Measurements from ENCODE around the gene HELZ. TPM values are rescaled to one million over a fixed set of nuclear protein-coding genes. Genes with fewer than 3 reads are reported as not detected.
"Not testable (repeated sequence)": the region's sequence is repeated elsewhere in the genome, so short reads cannot be mapped to it uniquely, and the experiment has no call there.

HELZ gene
- total RNA-seq, 4 donors from 2014 or later: 24.4 to 42.4 (median 26.3) TPM

DNA sequence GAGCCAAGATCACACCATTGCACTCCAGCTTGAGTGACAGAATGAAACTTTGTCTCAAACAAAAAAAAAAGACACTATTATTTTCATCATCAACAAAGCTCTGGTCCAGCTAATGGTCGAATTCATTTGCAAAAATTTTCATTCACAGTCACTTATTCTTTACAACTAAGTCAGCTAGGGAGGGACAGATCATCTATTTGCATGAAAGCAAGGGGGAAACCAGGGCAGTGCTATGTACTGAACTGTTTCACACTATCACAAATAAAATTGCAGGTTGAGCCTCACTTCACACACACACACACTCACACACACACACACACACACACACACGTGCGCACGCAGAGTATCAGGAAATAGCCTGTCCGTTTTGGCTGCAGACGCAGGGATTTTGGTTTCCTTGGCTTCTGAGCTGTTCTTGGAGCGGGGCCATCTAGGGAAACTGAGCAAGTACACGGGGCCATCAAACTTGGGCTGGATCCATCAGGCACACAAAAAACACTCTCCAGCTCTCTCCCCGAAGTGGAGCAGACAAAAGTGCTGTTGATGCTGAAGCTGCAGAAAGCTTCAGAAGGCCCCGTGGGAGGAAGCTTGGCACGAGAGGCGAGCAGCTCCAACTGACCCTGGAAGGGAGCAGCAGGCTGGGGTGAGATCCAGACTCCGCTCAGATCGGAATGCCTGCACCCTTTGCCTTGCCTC, 44.3 kb upstream of the HELZ start:
- 14 to 18% methylated on average over 14 of the region's 14 CpGs for WGBS, 2 donors
- intact Hi-C loops (cut with DNase I; ENCODE audit: low total_unique reads): no loop called here
- no peak for TF ChIP-seq POLR2A (IDR thresholded peaks at IDR 0.05)
- TF ChIP-seq, protein P1, sequence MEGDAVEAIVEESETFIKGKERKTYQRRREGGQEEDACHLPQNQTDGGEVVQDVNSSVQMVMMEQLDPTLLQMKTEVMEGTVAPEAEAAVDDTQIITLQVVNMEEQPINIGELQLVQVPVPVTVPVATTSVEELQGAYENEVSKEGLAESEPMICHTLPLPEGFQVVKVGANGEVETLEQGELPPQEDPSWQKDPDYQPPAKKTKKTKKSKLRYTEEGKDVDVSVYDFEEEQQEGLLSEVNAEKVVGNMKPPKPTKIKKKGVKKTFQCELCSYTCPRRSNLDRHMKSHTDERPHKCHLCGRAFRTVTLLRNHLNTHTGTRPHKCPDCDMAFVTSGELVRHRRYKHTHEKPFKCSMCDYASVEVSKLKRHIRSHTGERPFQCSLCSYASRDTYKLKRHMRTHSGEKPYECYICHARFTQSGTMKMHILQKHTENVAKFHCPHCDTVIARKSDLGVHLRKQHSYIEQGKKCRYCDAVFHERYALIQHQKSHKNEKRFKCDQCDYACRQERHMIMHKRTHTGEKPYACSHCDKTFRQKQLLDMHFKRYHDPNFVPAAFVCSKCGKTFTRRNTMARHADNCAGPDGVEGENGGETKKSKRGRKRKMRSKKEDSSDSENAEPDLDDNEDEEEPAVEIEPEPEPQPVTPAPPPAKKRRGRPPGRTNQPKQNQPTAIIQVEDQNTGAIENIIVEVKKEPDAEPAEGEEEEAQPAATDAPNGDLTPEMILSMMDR (IDR thresholded peaks at IDR 0.05): no peak
- H3K4me3 ChIP-seq (ENCODE audit: low read depth, poor library complexity, severe bottlenecking): no peak overlapping the region
- peak; percentile 38 to 86 for DNase-seq (ENCODE audit: low spot score in 2 of 2)

DNA sequence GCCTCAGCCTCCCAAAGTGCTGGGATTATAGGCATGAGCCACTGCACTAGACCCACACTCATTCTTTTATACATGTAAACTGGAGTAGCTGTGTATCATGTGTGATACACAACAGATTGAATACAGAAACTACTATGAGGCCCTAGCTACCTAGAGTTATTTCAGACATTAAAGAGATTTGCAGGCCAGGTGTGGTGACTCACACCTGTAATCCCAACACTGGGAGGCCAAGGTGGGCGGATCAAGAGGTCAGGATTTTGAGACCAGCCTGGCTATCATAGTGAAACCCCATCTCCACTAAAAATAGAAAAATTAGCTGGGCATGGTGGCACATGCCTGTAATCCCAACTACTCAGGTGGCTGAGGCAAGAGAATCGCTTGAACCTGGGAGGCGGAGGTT, 41.8 kb upstream of the HELZ start:
- H3K4me3 ChIP-seq (ENCODE audit: low read depth, poor library complexity, severe bottlenecking); intact Hi-C loops (cut with DNase I; ENCODE audit: low total_unique reads); DNase-seq (ENCODE audit: low spot score in 2 of 2): not testable (repeated sequence)
- 63 to 75% methylated on average over 3 of the region's 3 CpGs for WGBS, 2 donors

DNA sequence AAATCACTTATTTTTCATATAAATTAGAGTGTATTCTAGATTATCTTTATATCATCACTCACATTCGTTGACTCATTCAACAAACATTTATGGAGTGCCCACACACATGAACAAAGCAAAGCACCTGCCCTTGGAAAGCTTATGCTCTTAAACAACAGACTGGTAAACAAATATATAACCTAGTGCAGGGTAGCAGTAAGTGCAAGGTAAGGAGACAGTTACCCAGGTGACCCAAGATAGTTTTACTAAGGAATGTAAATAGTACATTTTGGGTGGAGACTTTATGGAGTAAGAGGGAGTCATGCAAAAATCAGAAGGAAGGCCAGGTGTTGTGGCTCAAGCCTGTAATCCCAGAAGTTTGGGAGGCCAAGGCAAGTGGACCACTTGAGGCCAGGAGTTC, 40.4 kb upstream of the HELZ start:
- WGBS, 2 donors: 65 to 76% methylated on average over 1 of the region's 1 CpG
- DNase-seq (ENCODE audit: low spot score in 2 of 2): no peak
- no peak overlapping the region for H3K4me3 ChIP-seq (ENCODE audit: low read depth, poor library complexity, severe bottlenecking)
- intact Hi-C loops (cut with DNase I; ENCODE audit: low total_unique reads): no loop called here
- no peak for TF ChIP-seq POLR2A (IDR thresholded peaks at IDR 0.05)
- TF ChIP-seq, protein P1 (IDR thresholded peaks at IDR 0.05): no peak

DNA sequence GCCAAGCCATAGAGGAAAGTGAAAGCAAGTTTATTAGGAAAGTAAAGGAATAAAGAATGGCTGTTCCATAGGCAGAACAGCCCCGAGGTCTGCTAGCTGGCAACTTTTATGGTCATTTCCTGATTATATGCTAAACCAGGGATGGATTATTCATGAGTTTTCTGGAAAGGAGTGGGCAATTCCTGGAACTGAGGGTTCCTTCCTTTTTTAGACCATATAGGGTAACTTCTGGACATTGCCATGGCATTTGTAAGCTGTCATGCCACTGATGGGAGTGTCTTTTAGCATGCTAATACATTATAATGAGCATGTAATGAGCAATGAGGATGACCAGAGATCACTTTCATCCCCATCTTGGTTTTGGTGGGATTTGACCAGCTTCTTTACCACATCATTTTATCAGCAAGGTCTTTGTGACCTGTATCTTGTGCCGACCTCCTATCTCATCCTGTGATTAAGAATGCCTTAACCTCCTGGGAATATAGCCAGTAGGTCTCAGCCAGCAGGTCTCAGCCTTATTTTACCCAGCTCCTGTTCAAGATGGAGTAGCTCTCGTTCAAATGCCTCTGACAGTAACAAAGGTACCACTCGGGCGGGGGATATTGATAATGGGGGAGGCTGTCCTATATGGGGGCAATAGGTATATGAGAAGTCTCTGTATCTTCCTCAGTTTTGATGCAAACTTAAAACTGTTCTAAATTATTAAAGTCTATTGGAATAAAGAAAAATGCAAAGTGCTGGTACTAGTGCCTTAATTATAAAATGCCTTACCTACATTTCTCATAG, 38.9 kb upstream of the HELZ start:
- intact Hi-C loops (cut with DNase I; ENCODE audit: low total_unique reads): no loop called here
- no peak for DNase-seq (ENCODE audit: low spot score in 2 of 2)
- TF ChIP-seq, protein P1 (IDR thresholded peaks at IDR 0.05): no peak
- TF ChIP-seq POLR2A (IDR thresholded peaks at IDR 0.05): no peak
- H3K4me3 ChIP-seq (ENCODE audit: low read depth, poor library complexity, severe bottlenecking): no peak overlapping the region
- 86 to 87% methylated on average over 5 of the region's 5 CpGs for WGBS, 2 donors

DNA sequence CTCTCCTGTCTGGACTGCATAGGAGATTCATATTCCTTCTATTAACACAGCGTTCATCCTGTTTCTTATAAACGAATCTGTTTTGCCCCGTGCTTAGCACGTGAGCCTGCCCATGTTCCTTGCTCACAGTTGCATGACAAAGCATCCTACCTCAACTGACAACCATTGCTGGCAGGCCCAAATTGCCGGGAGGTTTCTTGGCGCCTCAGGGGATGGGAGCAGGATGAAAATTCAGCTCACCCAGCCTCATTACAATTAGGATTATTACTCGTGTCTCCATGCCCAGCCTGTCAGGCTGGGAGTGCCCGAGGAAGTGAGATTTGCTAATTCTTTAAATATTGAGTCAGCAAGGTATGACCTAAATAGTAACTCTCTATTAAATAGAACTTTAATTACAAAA, 36.7 kb upstream of the HELZ start:
- WGBS, 2 donors: 38 to 40% methylated on average over 8 of the region's 8 CpGs
- no peak for DNase-seq (ENCODE audit: low spot score in 2 of 2)
- intact Hi-C loops (cut with DNase I; ENCODE audit: low total_unique reads): no loop called here
- no peak for TF ChIP-seq POLR2A (IDR thresholded peaks at IDR 0.05)
- TF ChIP-seq, protein P1 (IDR thresholded peaks at IDR 0.05): no peak
- no peak overlapping the region for H3K4me3 ChIP-seq (ENCODE audit: low read depth, poor library complexity, severe bottlenecking)

DNA sequence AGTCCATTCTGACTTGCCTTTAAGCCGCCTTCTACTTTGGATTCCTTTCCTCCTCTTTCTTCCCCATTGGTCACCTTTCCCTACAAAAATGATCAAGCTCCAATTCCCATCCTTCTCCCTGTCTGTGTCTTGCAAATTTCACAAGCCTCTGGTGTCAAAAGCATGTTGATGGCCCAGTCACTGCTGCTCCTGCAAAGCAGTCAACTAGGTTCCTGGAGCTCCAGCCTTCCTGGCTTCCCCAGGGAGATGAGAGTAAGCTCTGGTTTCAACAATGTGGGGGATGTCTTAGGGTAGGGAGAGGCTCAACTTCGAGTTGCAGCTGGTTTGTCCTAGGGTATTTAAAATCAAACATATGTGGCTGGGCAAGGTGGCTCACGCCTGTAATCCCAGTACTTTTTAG, 36.1 kb upstream of the HELZ start:
- no peak for TF ChIP-seq POLR2A (IDR thresholded peaks at IDR 0.05)
- TF ChIP-seq, protein P1 (IDR thresholded peaks at IDR 0.05): no peak
- intact Hi-C loops (cut with DNase I; ENCODE audit: low total_unique reads): no loop called here
- no peak for DNase-seq (ENCODE audit: low spot score in 2 of 2)

More for the DNA sequence above, 36.1 kb upstream of the HELZ start:
- no peak overlapping the region for H3K4me3 ChIP-seq (ENCODE audit: low read depth, poor library complexity, severe bottlenecking)
- WGBS, 2 donors: 70 to 72% methylated on average over 3 of the region's 3 CpGs

Data from lower leg skin (tissue), 4 donors.